ENCODE data around the gene CCDC196.

DNA sequence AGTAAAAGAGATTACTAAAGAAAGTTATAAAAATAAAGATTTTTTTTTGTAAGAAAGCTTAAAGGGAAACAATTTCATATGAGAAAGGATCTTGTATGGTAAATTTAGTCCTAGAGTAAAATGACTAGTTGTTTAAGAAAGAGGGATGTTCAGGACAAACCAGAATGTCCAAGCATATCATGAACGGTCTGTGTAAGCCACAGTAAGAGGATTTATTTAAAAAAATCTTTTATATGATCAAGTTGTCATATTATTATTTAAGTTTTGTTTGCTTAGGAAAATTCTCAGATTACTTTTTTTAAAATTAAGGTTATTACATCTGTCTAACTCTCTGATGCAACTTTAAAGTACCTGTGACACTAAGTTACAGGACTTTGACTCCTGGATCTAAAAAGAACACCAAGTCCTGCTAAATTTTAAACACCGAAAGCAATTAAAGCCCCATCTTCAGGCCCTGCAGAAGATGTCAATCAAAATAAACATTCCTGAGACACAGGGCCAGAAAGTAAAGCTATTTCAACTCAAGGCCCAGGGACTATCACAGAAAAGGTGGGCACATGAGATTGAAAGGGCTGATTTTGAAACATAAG lies 17.3 kb upstream of the CCDC196 start:
- no peak for TF ChIP-seq EZH2 (IDR thresholded peaks at IDR 0.05; ENCODE audit: low read length)
- TF ChIP-seq, protein P1, sequence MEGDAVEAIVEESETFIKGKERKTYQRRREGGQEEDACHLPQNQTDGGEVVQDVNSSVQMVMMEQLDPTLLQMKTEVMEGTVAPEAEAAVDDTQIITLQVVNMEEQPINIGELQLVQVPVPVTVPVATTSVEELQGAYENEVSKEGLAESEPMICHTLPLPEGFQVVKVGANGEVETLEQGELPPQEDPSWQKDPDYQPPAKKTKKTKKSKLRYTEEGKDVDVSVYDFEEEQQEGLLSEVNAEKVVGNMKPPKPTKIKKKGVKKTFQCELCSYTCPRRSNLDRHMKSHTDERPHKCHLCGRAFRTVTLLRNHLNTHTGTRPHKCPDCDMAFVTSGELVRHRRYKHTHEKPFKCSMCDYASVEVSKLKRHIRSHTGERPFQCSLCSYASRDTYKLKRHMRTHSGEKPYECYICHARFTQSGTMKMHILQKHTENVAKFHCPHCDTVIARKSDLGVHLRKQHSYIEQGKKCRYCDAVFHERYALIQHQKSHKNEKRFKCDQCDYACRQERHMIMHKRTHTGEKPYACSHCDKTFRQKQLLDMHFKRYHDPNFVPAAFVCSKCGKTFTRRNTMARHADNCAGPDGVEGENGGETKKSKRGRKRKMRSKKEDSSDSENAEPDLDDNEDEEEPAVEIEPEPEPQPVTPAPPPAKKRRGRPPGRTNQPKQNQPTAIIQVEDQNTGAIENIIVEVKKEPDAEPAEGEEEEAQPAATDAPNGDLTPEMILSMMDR (optimal IDR thresholded peaks at IDR 0.05 in 1 of 3, IDR thresholded peaks at IDR 0.05 in 1 of 3, conservative IDR thresholded peaks at IDR 0.05 in 1 of 3; ENCODE audit: extremely low read depth in 1 of 3, insufficient read depth in 2 of 3, low read length in 3 of 3) = no peak

All from keratinocyte (primary cell).